SK-N-MC (cell line): ENCODE measurements around the gene VSTM2A.

Source experiments
- DNase-seq: peaks from one replicate; pipeline ENCODE4 v3.0.0-alpha.2; 2011; ENCODE audit warnings: low read depth, low spot score
- H3K27ac ChIP-seq: fragments of 200-600 bp; sonication (generic); 2 replicates; pipeline ENCODE4 v1.5.1; 2016; ENCODE audit warnings: mixed run types
- H3K36me3 ChIP-seq: fragments of 200-600 bp; sonication (generic); 2 replicates; pipeline ENCODE4 v1.6.1; 2017; ENCODE audit warnings: antibody characterized with exemption, low read length, mixed read lengths; ENCODE audit not compliant: insufficient read depth
- H3K4me3 ChIP-seq: fragments of 200-600 bp; sonication (generic); 2 replicates; pipeline ENCODE4 v1.5.1; 2016
- H3K9ac ChIP-seq: fragments of 200-600 bp; sonication (generic); 2 replicates; pipeline ENCODE4 v1.8.0; 2017; ENCODE audit warnings: mixed run types, mixed read lengths; ENCODE audit not compliant: insufficient read length
- H3K9me3 ChIP-seq: fragments of 200-600 bp; sonication (generic); 2 replicates; pipeline ENCODE4 v1.6.1; 2017; ENCODE audit warnings: low read depth, mild to moderate bottlenecking, antibody characterized with exemption, low read length, moderate library complexity, mixed read lengths
- EZH2 ChIP-seq: fragments of 200-600 bp; sonication (generic); IDR thresholded peaks from one replicate; pipeline ENCODE4 v1.6.1; 2017; ENCODE audit warnings: antibody characterized with exemption
- FOXP2 ChIP-seq: optimal IDR thresholded peaks from 2 replicates; pipeline ENCODE3; 2011; ENCODE audit warnings: mild to moderate bottlenecking, moderate library complexity; ENCODE audit not compliant: insufficient read depth; ENCODE audit errors: extremely low read length, control extremely low read depth
- POLR2AphosphoS5 ChIP-seq: IDR thresholded peaks from 2 replicates; pipeline ENCODE4 v1.6.1; 2012; ENCODE audit warnings: mild to moderate bottlenecking, low read depth, low read length, borderline replicate concordance

Gene VSTM2A

DNA sequence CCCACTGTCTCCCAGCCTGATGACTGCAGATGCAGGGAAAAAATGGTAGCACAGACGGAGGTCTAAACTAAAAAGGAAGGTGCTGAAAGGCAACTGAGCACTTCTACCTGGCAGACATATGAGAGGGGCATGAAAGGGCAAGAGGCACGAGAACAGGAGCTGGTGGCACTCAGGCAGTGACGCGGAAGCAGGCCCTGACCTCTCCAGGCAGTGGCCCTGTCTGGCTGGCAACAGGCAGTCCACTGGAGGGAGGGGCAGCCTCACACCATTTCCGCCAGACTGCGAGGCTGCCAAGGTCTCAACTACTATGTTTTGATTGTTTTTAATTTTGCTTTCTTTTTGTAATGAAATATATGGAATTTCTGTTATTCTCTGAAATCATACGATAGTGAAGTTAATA lies 23.3 kb downstream of the VSTM2A start:
- Histone ChIP-seq H3K9ac (no peak overlapping the region), H3K36me3 (no peaks in the 10 kb centered on the region), H3K9me3 (no peaks in the 10 kb centered on the region), H3K27ac (no peak overlapping the region), H3K4me3 (no peak overlapping the region)
- no peak for TF ChIP-seq POLR2AphosphoS5
- TF ChIP-seq EZH2, result no peak
- no peak for TF ChIP-seq FOXP2
- no peak for DNase-seq

DNA sequence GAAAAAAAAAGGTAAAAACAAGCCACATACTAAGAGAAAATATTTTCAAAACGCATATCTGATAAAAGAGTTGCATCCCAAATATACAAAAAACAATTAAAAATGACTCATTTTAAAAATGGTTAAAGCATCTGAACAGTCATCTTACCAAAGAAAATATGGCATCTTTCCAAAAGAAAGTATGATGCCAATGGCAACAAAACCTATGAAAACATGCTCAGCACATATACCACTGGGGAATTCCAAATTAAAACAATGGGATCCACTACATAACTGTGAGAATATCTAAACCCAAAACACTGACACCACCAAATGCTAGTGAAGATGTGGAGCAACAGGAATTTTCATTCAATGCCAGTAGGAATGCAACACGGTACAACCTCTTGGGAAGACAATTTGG lies 39.3 kb downstream of the VSTM2A start:
- no peaks in the 10 kb centered on the region for H3K9me3 ChIP-seq
- no peak for DNase-seq
- no peak overlapping the region for H3K9ac ChIP-seq
- H3K27ac ChIP-seq, result no peak overlapping the region
- TF ChIP-seq POLR2AphosphoS5 (no peak), FOXP2 (no peak), EZH2 (no peak)
- no peaks in the 10 kb centered on the region for H3K36me3 ChIP-seq
- H3K4me3 ChIP-seq, result no peak overlapping the region

DNA sequence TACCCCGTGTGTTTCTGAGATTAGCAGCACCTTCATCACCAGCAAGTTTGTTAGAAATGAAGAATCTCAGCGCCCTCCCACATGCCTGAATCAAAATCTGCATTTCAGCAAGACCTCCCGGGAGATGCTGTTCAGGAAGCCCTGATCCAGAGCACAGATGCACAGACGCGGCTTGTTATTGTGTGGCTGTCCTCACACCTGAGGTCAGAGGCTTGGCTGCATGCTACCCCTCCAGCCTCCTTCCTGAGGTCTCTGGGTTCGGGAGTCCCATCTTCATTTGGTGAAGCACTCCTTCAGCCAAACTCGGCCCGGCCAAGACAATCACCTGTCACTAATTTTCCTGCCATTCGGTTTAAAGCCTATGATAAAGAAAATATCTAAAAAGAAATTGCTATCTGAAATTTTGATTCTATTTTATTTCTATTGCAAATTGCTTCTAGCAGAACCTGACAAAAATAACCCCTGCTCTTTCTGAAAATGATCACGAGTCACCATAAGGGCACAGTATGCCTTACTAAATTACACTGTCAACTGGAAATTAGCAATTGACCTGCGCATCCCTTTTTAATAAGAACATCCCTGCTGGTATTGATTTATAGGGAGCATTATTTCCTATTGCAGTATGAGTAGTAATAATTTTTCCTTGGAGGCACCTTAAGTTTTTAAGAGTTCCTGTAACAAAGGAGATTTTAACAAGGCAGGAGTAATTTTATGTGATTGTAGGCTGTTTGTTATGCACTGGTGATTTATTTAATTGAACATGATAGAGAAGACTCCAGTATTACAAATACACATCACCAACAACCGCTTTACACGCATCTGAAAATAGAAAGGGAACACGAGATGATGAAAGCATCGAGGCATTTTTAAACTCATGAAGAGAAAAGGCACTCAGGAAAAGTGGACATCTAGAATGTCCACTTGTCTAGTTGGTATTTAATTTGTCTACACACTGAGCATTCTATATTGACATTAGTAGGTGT lies 49.5 kb downstream of the VSTM2A start:
- TF ChIP-seq EZH2, result no peak
- no peak for TF ChIP-seq FOXP2
- TF ChIP-seq POLR2AphosphoS5, result no peak
- Histone ChIP-seq H3K27ac (no peak overlapping the region), H3K9me3 (no peaks in the 10 kb centered on the region), H3K9ac (no peak overlapping the region), H3K36me3 (no peaks in the 10 kb centered on the region), H3K4me3 (no peak overlapping the region)
- no peak for DNase-seq

DNA sequence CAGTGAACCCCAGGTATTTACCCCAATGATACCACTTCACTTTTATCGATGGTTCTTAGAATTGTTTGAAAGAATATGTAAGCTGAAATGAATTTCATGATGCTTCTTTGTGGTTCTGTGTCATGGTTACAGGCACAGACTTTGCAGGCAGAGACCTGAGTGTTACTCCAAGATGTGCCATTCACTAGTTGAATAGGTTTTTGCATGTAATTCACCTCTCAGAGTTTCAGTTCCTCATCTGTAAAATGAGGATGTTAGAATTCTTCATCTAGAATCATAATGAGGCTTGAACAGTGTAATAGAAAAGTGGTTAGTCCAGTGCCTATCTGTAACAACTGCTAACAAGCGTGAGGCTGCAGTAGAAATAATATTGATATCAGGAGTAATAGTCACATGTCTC lies 54.6 kb downstream of the VSTM2A start:
- H3K4me3 ChIP-seq, result no peak overlapping the region
- no peak overlapping the region for H3K9ac ChIP-seq
- TF ChIP-seq POLR2AphosphoS5, result no peak
- no peak for DNase-seq
- no peaks in the 10 kb centered on the region for H3K9me3 ChIP-seq
- H3K27ac ChIP-seq, result no peak overlapping the region
- H3K36me3 ChIP-seq, result no peaks in the 10 kb centered on the region

DNA sequence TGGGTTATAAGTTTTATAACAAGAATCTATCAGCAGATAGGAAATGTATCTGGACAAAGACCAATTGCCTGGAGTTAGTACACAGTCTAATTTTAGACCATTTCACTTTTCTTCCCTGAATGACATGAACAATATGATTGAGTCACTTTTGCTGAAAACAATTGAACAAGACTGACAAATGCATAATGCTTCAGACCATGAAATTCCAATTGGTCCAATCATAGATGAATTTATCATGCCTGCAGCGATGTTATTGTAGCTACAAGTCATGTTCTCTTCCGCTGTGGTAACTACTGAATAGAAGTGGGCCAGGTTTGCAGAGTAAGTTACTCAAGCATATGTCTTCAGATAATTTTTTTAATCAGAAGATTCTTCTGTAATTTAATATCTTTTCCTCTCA lies 73.4 kb downstream of the VSTM2A start:
- no peak overlapping the region for H3K27ac ChIP-seq
- H3K9me3 ChIP-seq, result no peaks in the 10 kb centered on the region
- no peak overlapping the region for H3K9ac ChIP-seq
- no peak for DNase-seq
- no peak overlapping the region for H3K4me3 ChIP-seq
- H3K36me3 ChIP-seq, result no peaks in the 10 kb centered on the region
- TF ChIP-seq EZH2 (no peak), POLR2AphosphoS5 (no peak), FOXP2 (no peak)
